HG03095 (cell line): Measurements from ENCODE around the gene MRPL52.
"Not testable (repeated sequence)": the region's sequence is repeated elsewhere in the genome, so short reads cannot be mapped to it uniquely, and the experiment has no call there.

Experiments used
- ATAC-seq: cut with Tn5 transposase; IDR thresholded peaks from one replicate; pipeline ENCODE4 v1.9.1; 2021; ENCODE audit warnings: moderate library complexity; ENCODE audit not compliant: unreplicated experiment

The MRPL52 gene

DNA sequence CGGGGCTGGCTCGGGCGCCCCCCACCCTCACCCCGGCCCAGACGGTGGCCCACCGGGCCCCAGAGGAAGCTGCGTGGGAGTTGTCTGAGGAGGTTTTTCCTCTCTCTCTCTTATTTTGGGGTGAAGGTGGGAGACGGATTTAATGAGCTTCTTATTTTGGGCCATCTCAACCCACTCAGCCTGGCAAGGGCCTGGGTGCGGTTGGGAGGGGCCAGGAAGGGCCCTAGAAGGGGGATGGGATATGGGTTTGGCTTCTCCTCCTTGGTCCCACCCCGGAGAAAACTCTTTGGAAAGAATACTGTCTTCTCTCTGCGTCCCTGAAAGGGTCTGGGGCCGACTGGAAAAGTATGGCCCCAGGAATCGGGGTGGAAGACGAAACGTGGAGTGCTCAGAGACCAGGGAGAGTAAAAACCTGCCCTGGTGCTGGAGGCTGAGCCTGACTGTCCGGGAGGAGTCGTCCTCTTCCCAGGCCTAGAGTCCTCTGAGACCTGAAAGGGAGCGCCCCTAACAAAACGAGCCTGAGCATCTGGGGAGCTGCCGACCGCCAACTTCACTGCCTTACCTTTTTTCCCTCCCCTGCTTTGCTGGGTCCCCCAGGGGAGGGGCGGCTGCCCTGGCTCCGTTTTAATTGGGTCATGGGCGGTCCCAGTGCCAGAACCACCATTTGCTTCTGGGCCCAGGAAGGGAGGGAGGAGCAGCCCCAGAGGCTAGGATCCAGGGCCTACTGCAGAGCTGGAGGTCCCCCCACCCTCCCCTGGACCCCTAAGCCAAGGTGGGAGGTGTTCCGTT is 8.3 kb downstream of the MRPL52 start:
- no peak for ATAC-seq

DNA sequence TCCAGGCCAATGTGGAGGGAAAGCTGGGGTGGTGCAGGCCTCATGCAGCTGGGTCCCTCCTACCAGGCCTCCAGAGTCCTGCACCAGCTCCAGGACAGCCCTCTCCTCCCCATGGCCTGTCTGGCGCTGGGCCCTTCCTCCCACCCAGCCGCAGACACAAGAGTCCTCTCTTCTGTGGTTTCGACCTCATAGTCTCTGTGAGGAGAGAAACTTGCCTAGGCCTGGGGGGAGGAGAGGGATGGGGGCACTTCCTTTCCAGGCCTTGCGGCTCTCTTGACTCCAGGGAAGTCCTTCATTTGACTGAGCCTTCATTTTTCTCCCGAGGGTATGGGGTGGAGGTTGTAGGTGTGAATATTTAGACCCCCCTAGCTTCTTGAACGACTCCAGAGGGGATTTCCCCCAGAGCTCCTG is 8.9 kb downstream of the MRPL52 start:
- no peak for ATAC-seq

DNA sequence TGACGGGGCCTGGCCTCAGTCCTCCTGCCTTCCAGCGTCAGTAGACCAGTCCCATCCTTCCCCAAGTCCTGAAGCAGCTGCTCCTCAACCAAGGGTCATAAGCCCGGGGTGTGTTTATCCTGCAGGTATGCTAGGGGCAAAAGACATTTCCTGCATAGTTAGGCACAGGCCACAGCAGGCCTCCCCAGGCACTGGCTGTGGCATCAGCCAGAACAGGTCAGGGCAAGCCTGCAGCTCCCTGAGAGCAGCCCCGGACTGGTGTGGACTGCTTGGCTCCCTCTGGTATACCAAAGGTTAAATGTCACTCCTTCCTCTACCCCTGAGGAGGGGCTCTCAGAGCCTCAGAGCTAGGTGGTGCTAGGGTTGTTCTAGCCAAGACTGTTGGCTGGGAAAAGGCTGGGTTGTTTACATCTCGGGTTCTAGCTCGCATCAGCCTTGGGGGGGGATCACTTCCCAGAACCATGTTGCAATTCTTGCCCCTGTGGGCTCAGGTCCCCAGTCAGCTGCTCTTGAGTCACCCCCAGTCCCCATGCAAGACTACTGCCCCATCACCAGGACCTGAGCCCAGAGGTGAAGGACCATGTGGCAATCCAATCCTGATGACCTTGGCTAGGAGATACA is 9.6 kb downstream of the MRPL52 start:
- no peak for ATAC-seq

DNA sequence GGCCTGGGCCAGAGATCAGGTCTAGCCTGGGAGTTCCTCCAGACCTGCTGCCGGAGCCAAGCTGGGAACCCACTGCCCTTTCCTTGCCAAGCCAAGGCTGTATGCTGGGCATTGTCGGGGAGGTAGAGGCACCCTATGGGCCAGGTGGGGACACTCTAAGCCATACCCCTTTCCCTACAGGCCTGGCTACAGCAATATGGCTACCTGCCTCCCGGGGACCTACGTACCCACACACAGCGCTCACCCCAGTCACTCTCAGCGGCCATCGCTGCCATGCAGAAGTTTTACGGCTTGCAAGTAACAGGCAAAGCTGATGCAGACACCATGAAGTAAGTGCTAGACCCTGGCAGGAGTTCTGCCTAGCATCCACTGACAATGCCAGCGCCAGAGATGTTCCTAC is 11.6 kb downstream of the MRPL52 start:
- no peak for ATAC-seq

DNA sequence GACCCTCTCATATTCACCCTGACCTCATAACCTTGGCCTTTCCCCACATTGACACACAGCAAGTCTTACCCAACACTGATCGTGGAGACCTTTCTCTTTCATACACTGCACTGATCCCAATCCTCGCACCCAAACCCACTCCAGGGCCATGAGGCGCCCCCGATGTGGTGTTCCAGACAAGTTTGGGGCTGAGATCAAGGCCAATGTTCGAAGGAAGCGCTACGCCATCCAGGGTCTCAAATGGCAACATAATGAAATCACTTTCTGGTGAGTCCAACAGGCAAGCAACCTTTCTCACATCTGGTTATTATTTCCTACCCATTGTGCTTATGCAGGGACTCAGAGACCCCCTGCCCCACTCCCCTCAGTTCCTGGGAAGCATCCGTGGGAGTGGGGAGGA is 12.1 kb downstream of the MRPL52 start:
- ATAC-seq = no peak

DNA sequence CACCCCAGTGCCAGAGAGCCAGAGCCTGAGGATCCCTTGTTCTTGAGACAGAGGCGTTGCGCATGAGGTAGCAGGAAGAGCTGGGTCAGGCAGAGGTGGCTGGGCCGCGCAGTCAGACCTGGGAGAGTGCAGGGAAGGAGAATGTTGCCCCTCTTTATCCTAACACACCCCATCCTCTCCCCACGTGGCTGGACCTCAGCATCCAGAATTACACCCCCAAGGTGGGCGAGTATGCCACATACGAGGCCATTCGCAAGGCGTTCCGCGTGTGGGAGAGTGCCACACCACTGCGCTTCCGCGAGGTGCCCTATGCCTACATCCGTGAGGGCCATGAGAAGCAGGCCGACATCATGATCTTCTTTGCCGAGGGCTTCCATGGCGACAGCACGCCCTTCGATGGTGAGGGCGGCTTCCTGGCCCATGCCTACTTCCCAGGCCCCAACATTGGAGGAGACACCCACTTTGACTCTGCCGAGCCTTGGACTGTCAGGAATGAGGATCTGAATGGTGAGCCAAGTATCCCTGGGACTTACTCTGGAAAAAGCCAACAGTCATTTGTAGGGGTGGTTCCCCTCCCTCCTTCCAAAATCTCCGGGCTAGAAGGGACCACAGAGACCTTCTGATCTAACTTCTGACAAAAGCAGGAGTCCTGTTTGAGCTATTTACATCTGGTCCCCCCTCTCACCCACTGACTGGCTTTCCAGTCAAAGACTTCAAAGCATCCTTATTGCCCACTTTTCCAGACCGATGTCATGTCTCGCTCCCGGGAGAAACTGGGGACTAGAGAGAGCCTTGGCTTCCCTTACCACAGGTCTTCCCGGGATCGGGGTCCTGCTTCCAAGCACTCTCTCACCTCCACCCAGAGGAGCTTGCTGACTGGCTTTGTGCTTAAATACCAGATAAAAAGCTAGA is 12.8 kb downstream of the MRPL52 start:
- no peak for ATAC-seq

DNA sequence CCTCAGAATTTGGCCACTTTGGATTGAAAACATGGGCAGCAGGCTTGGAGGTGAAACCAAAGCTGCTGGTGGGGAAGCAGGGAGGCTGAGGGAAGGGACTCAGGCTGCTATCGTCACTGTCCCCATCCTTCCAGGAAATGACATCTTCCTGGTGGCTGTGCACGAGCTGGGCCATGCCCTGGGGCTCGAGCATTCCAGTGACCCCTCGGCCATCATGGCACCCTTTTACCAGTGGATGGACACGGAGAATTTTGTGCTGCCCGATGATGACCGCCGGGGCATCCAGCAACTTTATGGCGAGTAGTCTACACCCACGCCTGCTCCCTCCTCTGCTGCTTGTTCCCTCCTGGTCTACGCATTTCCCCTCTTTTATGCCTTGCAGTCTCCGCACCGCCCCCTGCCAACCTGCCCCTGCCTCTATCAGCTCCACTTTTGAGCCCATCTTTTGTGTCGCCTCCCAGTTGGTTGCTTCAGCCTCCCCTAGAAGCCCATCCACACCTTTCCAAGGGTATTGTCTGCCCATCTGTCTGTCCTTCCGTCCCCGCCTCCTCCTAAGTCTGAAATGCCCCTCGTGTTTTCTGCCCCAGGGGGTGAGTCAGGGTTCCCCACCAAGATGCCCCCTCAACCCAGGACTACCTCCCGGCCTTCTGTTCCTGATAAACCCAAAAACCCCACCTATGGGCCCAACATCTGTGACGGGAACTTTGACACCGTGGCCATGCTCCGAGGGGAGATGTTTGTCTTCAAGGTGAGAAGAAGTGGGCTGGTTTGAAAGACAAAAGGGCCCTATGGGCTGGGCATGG is 13.6 kb downstream of the MRPL52 start:
- ATAC-seq = no peak

DNA sequence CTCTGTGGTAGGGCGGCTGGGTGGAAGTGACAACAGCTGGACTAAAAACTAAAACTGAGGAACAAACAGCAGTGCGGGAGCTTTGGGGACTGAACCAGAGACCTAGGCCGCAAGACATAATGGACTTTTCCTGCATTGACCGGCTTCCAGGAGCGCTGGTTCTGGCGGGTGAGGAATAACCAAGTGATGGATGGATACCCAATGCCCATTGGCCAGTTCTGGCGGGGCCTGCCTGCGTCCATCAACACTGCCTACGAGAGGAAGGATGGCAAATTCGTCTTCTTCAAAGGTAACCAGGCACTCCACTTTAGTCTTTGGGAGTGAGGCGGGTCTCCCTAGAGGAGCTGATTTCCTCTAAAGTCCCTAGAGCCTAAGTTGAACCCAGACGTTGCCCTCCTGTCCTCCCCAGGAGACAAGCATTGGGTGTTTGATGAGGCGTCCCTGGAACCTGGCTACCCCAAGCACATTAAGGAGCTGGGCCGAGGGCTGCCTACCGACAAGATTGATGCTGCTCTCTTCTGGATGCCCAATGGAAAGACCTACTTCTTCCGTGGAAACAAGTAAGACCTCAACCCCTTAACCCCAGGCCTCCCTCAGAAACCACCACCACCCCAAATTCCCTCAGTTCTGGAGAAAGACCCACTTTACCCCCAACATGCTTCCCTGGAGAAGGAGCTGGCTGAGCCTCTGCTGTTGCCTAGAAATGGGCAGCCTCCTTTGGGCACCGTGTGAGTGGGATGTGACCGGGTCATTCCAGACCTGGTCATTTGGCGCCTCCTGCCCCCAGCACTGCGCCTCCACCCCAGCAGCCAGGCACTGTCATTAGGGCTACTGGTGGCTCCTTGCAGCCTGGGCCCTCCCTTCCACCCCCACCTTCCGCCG is 14.8 kb downstream of the MRPL52 start:
- ATAC-seq = no peak

DNA sequence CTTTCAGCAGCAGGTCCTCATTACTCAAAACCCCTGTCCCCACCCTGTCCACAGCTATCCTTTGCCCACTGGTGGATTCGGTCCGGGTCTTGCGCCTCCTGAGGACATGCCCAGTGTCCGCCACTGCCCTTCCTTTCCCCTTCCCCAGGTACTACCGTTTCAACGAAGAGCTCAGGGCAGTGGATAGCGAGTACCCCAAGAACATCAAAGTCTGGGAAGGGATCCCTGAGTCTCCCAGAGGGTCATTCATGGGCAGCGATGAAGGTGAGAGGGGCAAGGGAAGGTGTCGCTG is 15.4 kb downstream of the MRPL52 start:
- ATAC-seq = no peak

DNA sequence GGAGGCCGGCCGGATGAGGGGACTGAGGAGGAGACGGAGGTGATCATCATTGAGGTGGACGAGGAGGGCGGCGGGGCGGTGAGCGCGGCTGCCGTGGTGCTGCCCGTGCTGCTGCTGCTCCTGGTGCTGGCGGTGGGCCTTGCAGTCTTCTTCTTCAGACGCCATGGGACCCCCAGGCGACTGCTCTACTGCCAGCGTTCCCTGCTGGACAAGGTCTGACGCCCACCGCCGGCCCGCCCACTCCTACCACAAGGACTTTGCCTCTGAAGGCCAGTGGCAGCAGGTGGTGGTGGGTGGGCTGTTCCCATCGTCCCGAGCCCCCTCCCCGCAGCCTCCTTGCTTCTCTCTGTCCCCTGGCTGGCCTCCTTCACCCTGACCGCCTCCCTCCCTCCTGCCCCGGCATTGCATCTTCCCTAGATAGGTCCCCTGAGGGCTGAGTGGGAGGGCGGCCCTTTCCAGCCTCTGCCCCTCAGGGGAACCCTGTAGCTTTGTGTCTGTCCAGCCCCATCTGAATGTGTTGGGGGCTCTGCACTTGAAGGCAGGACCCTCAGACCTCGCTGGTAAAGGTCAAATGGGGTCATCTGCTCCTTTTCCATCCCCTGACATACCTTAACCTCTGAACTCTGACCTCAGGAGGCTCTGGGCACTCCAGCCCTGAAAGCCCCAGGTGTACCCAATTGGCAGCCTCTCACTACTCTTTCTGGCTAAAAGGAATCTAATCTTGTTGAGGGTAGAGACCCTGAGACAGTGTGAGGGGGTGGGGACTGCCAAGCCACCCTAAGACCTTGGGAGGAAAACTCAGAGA is 16.3 kb downstream of the MRPL52 start:
- ATAC-seq = no peak

DNA sequence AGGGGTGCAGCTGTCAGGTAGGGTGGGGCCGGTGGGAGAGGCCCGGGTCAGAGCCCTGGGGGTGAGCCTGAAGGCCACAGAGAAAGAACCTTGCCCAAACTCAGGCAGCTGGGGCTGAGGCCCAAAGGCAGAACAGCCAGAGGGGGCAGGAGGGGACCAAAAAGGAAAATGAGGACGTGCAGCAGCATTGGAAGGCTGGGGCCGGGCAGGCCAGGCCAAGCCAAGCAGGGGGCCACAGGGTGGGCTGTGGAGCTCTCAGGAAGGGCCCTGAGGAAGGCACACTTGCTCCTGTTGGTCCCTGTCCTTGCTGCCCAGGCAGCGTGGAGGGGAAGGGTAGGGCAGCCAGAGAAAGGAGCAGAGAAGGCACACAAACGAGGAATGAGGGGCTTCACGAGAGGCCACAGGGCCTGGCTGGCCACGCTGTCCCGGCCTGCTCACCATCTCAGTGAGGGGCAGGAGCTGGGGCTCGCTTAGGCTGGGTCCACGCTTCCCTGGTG is 17.2 kb downstream of the MRPL52 start:
- no peak for ATAC-seq

DNA sequence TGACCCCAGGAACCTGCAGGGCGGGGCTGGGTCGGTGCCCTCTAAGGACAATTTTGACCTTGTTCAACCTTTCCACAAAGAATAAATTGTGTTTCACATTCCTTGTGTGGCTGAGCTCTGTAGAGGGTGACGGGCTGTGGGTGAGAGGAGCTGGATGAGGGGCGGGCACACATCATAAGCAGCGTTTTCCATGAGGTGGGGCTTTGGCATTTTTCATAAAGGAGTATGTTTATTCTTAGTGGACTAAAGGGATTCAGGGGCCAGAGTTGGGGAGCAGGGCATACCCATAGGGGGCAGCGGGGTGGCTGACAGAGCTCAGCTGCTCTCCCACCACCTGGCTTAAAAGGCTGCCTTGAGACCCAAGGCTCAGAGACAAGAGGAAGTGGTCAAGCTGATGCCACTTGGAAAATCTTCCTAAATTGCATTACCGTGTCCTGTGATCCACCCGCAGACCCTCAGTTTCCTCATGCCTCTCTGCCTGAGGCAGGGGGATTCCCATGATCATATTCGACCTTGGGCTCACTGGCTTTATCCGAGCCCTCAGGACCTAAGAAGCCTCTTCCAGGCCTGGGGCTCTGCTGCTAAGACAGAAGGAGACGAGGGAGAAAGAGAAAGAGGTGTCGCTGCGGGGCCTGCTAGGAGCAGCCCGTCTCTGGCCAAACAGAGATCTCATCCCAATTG is 18.1 kb downstream of the MRPL52 start:
- no peak for ATAC-seq

DNA sequence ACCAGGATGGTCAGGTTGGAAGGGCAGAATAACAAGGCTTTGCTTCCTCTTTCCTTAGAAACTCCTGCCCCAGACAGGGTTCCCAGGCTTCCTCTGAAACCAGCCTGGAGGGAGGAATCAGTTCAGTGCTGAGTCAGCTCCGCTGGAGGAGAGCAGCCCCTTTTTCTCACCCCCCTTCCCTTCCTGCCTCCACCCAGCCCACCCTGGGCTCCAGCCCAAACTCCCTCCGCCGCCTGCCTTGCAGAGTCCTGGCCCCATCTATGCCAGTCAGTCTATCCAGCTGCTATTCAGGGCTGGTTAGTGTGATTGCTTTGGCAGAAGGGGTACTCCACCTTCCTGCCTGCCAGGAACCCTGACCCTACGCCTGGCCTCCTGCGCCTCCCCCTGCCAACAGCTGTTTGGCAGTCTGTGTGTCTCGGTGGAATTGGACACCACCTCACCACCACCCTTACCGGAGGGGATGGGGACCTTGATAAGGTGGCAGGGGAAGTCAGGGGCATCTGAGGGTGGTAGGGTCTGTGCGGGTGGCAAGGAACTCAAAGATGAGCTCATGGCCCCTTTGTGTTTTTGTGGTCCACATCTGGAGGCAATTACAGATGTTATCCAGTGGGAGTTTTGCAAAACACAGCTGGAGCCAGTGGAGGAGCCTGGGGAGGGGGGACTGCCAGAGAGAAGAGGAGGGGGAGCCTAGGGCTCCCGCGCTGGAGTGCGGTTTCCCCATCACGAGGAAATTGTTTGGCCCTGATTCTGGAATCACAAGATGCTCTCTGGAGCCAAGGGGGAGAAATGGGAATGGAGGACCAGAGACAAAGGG is 18.9 kb downstream of the MRPL52 start:
- ATAC-seq = no peak

DNA sequence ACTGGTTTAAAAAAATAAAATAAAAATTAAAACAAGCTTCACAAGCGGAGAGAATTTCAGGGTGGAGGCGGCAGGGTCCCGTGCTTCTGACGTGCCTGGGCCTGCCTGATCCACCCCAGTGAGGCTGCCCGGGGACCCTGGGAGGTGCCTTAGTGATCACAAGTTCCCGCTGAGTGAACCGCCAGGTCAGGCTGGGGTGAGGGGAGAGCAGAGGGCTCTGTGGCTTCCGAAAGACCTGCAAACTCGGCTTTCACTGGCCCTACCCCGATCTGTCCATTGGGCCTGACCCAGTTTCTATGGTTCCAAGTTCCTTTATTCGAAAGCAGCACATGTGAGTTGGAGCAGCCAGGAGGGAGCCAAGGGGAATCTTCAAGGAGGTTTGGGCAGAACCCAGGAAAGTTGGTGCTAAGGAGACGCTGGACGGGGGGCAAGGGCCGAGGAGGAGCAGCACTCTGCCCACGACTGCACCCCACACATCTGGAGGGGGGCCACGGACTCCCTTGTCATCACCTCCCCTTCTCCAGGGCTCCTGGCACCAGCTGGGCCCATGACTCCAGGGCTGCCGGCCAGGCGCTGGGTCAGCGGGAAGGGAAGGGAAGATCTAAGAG is 19.6 kb downstream of the MRPL52 start:
- ATAC-seq = no peak

DNA sequence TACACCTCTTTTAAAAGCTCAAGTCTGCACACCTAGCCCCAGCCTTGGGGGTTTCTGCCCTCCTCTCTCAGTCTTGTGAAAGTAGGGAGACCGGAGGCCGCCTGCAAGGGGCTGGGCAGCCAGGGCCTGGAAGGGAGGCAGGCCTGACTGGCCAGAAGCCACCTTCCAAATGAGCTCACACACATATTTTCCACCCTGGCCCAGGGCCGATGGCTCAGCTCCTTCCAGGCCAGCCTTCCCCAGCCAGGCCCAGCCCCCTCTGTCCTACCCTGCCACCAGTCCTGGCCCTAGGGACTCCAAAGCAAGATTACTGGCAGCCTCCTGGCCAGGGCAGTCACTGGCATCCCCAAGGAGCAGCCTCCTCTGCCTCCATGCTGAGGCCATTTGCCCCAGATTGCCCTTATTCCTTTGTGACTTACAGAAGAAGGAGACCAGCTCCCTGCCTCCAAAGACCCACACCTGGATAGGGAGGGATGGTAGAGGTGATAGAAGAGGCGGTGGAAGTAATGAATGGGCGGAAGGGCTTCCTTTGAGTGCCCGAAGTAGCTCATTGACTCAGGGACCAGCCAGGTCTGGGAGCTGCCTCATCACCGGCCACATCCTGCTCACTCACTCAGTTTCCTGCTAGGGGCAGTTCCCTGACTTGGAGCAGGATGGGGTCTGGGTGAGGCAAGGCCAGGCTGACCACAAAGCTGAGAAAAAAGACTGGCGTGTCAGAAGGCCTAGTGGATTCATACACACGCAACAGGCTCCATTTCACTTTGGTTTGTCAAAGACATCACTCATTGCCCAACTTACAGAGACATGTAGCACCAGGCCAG is 21.5 kb downstream of the MRPL52 start:
- ATAC-seq = no peak

DNA sequence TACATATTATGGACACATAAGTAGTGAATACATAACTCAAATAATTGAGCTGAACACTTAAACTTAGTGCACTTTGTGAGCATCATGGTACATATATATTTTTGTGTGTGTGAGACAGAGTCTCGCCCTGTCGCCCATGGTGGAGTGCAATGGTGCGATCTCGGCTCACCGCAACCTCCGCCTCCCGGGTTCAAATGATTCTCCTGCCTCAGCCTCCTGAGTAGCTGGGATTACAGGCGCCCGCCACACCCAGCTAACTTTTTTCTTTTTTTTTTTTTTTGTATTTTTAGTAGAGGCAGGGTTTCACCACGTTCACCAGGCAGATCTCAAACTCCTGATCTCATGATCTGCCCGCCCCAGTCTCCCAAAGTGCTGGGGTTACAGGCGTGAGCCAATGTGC is 22.5 kb downstream of the MRPL52 start:
- ATAC-seq = not testable (repeated sequence)

DNA sequence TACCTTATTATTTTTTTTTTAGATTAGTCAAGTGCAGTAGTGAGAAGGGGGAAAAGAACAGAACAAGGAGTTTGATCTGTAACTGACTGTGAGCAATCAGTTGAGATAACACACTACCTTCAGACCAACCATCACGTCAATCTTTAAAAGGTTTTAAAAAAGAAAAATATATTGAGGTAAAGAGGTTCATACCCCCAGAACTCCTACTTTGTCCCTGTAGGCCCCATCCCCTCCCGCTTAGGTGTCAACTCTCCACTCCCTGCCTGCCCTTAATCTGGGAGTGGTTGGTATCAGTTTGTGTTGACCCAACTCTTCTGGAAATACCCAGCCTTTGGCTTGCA is 22.9 kb downstream of the MRPL52 start:
- ATAC-seq = no peak
